GM21825 (cell line): ENCODE measurements around the gene MFSD2A.
A peak's percentile ranks its signal among the peaks of the same experiment; 100 is the strongest.
"Not testable (repeated sequence)": the region's sequence is repeated elsewhere in the genome, so short reads cannot be mapped to it uniquely, and the experiment has no call there.

Experiments used
- ATAC-seq: cut with Tn5 transposase; IDR thresholded peaks from one replicate; pipeline ENCODE4 v1.9.1; 2021; ENCODE audit warnings: mild to moderate bottlenecking, moderate library complexity; ENCODE audit not compliant: unreplicated experiment

MFSD2A gene

GRCh38 chr1:39964552-39964951 lies 9.6 kb downstream of the MFSD2A start:
- ATAC-seq: no peak

- ATAC-seq: no peak
Measured at GRCh38 chr1:39965044-39965443, 10.1 kb downstream of the MFSD2A start.

GRCh38 chr1:39969048-39969447 lies 14.1 kb downstream of the MFSD2A start:
- no peak for ATAC-seq

GRCh38 chr1:39969531-39970270 lies 14.8 kb downstream of the MFSD2A start:
- no peak for ATAC-seq

- no peak for ATAC-seq
Measured at GRCh38 chr1:39970274-39970673, 15.3 kb downstream of the MFSD2A start.

GRCh38 chr1:39971138-39971537 lies 16.2 kb downstream of the MFSD2A start:
- ATAC-seq: no peak

GRCh38 chr1:39973503-39974135 lies 18.7 kb downstream of the MFSD2A start:
- no peak for ATAC-seq

GRCh38 chr1:39976732-39977131 lies 21.8 kb downstream of the MFSD2A start:
- no peak for ATAC-seq

GRCh38 chr1:39977202-39977601 lies 22.3 kb downstream of the MFSD2A start:
- no peak for ATAC-seq

- ATAC-seq: no peak
Measured at GRCh38 chr1:39979654-39980053, 24.7 kb downstream of the MFSD2A start.

- ATAC-seq: no peak
Measured at GRCh38 chr1:39980555-39981313, 25.8 kb downstream of the MFSD2A start.

- ATAC-seq: no peak
Measured at GRCh38 chr1:39981385-39981784, 26.4 kb downstream of the MFSD2A start.

GRCh38 chr1:39981945-39982344 lies 27.0 kb downstream of the MFSD2A start:
- ATAC-seq: no peak

- ATAC-seq: not testable (repeated sequence)
Measured at GRCh38 chr1:39984480-39984879, 29.5 kb downstream of the MFSD2A start.

GRCh38 chr1:39984951-39985350 lies 30.0 kb downstream of the MFSD2A start:
- ATAC-seq: no peak

- no peak for ATAC-seq
Measured at GRCh38 chr1:39987869-39988268, 32.9 kb downstream of the MFSD2A start.

GRCh38 chr1:39988618-39989343 lies 33.8 kb downstream of the MFSD2A start:
- no peak for ATAC-seq

GRCh38 chr1:39990428-39990827 lies 35.5 kb downstream of the MFSD2A start:
- no peak for ATAC-seq

GRCh38 chr1:39992234-39992633 lies 37.3 kb downstream of the MFSD2A start:
- ATAC-seq: no peak

GRCh38 chr1:39992888-39993287 lies 37.9 kb downstream of the MFSD2A start:
- ATAC-seq: no peak

GRCh38 chr1:39995973-39996393 lies 41.0 kb downstream of the MFSD2A start:
- ATAC-seq: peak; percentile 84
